Lower lobe of right lung (tissue), 2 donors: ENCODE measurements around the gene ENDOG. TPM values are rescaled to one million over a fixed set of nuclear protein-coding genes. Genes with fewer than 3 reads are reported as not detected.
"Not testable (repeated sequence)": the region's sequence is repeated elsewhere in the genome, so short reads cannot be mapped to it uniquely, and the experiment has no call there.

ENCODE experiments used
- ATAC-seq, 2 donors: fragments of 200-7000 bp; cut with Tn5 transposase; one replicate each; pipeline ENCODE4 v1.9.1; 2020 to 2022; ENCODE audit warnings: mild to moderate bottlenecking in 2 of 2, moderate library complexity in 2 of 2
- DNase-seq: peaks from one replicate; pipeline ENCODE4 v3.0.0-alpha.2; 2020
- H3K27ac ChIP-seq: fragments of 200-600 bp; one replicate; pipeline ENCODE4 v1.8.0; 2022
- H3K27me3 ChIP-seq: fragments of 200-600 bp; one replicate; pipeline ENCODE4 v1.8.0; 2022; ENCODE audit warnings: low read depth
- H3K36me3 ChIP-seq: fragments of 200-600 bp; one replicate; pipeline ENCODE4 v1.8.0; 2022; ENCODE audit warnings: mild to moderate bottlenecking
- H3K4me1 ChIP-seq: fragments of 200-600 bp; one replicate; pipeline ENCODE4 v1.8.0; 2022
- H3K4me3 ChIP-seq: fragments of 200-600 bp; one replicate; pipeline ENCODE4 v1.8.0; 2022; ENCODE audit warnings: mild to moderate bottlenecking
- H3K9me3 ChIP-seq: fragments of 200-600 bp; one replicate; pipeline ENCODE4 v1.8.0; 2022
- CTCF ChIP-seq: fragments of 200-600 bp; IDR thresholded peaks from one replicate; pipeline ENCODE4 v1.8.0; 2022; ENCODE audit warnings: antibody characterized with exemption, mild to moderate bottlenecking
- intact Hi-C: fragments of 100-400 bp; cut with DNase I; formaldehyde crosslinking; loops from one replicate; pipeline ENCODE4 v1.11.0; 2022
- total RNA-seq: library from RNA; stranded (reverse); fragmentation: NEBNext Ultra II Directional; extraction: Animal tissue kit (Norgen Biotek cat#: 25700); gene quantifications from one replicate; pipeline ENCODE4 v1.2.1, GENCODE V29; 2021
- donor health status: DM: no; HTN: yes; CAD: no; lungs with severe emphysema.

The ENDOG gene
- total RNA-seq, 1 donor from 2014 or later = 21.5 TPM

- ATAC-seq = no peak
These were observed 18.3 kb downstream of the ENDOG start for GRCh38 chr9:128836509-128837145.

DNA sequence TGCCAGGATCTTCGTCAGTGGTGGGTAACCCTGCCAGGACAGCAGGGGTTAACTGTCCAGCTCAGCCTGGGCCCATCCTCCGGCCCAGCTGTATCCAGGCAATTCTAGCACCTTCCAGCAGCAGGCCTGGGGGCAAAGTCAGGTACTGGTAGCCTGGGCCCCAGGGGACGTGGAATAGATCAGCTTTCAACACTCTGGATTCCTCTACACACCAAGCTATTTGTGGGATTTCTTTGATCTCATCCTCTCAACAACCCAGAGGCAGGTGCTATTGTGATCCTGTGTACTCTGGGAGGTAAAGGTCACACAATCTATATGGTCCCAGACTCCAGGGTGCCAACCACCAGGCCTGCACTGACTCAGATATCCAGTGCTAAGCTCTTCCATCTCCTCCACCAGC, 20.0 kb downstream of the ENDOG start:
- DNase-seq = no peak
- TF ChIP-seq CTCF = no peak
- peaks cover 4% of the 10 kb centered on the region for H3K36me3 ChIP-seq
- H3K9me3 ChIP-seq = no peaks in the 10 kb centered on the region
- H3K4me3 ChIP-seq = no peak overlapping the region
- no peak overlapping the region for H3K27ac ChIP-seq
- H3K27me3 ChIP-seq = no peaks in the 10 kb centered on the region
- no peaks in the 10 kb centered on the region for H3K4me1 ChIP-seq
- intact Hi-C loops = no loop called here
- ATAC-seq = no peak

More at GRCh38 chr9:128836509-128837145, 18.3 kb downstream of the ENDOG start:
- Histone ChIP-seq H3K27ac (no peak overlapping the region), H3K9me3 (no peaks in the 10 kb centered on the region), H3K36me3 (no peaks in the 10 kb centered on the region), H3K4me3 (no peak overlapping the region), H3K27me3 (no peaks in the 10 kb centered on the region), H3K4me1 (no peaks in the 10 kb centered on the region)
- no peak for TF ChIP-seq CTCF
- intact Hi-C loops = no loop called here
- peak; percentile 12 for DNase-seq

DNA sequence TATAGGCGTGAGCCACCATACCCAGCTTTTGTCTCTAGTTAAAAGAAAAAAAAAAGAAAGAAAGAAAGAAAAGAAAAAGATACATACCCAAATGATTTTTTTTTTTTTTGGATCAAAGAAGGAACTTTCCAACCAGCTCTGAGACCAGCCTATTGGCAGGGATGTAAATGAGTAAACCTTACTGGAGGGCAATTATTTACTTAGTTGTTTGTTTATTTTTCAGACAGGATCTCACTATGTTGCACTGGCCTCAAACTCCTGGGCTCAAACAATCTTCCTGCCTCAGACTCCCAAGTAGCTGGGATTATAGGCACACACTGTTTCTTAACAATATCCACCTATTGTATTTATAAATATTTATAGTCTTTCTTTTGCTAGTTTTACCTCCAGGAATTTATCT, 22.2 kb downstream of the ENDOG start:
- no peak overlapping the region for H3K27ac ChIP-seq
- intact Hi-C loops = no loop called here
- H3K9me3 ChIP-seq = no peaks in the 10 kb centered on the region
- no peak overlapping the region for H3K4me3 ChIP-seq
- no peaks in the 10 kb centered on the region for H3K27me3 ChIP-seq
- H3K4me1 ChIP-seq = no peaks in the 10 kb centered on the region
- DNase-seq (no peak), ATAC-seq (no peak)
- H3K36me3 ChIP-seq = peaks cover 4% of the 10 kb centered on the region
- TF ChIP-seq CTCF = no peak

GRCh38 chr9:128841694-128842492, 23.6 kb downstream of the ENDOG start:
- intact Hi-C loops = no loop called here
- no peak overlapping the region for H3K4me3 ChIP-seq
- no peaks in the 10 kb centered on the region for H3K9me3 ChIP-seq
- peaks cover 4% of the 10 kb centered on the region for H3K36me3 ChIP-seq
- DNase-seq = peak; percentile 11
- no peak overlapping the region for H3K27ac ChIP-seq
- TF ChIP-seq CTCF = no peak
- no peak for ATAC-seq
- no peaks in the 10 kb centered on the region for H3K4me1 ChIP-seq
- no peaks in the 10 kb centered on the region for H3K27me3 ChIP-seq

DNA sequence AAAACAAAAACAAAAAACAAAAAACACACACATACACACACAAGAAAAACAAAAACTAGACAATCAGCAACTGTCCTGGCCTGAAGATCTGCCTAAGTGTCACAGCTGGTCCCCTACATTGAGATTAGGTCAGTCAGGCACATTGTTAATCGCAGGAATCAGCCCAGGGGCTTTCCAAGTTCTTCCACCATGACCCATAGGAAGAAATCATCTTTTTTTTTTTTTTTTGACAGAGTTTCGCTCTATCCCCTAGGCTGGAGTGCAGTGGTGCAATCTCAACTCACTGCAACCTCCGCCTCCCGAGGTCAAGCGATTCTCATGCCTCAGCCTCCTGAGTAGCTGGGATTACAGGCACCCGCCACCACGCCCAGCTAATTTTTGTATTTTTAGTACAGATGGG, 24.9 kb downstream of the ENDOG start:
- H3K36me3 ChIP-seq, ATAC-seq, H3K27me3 ChIP-seq, DNase-seq, H3K4me1 ChIP-seq, H3K4me3 ChIP-seq, intact Hi-C loops, H3K9me3 ChIP-seq, H3K27ac ChIP-seq: not testable (repeated sequence)
